ENCODE results near the gene GGA2.

GGA2 gene

DNA sequence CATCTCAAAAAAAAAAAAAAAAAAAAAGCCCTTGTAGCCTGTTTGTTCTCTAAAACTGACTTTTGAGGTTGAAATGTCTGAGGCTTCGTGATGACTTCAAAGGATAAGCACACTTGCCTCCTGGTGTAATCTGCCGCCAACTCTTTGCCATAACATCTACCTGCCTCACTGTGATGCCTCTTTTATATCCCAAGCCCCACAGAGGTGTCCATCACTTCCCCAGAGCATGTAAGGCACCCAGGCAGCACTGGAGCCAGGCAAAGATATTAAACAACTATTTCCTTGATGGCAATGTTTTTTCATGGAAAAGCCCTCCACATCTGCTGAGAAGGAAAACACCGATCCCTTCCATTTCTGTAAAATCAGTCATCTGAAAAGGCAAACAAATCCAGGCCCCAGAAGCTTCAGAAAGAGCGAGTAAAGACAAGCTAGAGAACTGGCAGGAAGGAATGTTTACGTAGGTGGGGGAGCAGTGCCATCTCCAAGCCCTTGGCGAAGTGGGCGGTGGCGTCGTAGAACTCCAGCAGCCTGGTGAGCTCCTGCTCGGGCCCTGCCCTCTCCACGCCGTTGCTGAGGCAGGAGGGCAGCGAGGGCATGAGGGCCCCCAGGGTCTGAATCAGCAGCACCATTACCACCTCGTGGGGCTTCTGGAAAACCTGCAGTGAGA is 85.9 kb downstream of the GGA2 start:
- Histone ChIP-seq H3K4me3 (ENCODE audit: low read length, poor library complexity, severe bottlenecking) (no peak overlapping the region), H3K4me2 (ENCODE audit: low read depth, low read length, poor library complexity, severe bottlenecking) (no peak overlapping the region), H3K9ac (ENCODE audit: low read depth, low read length, poor library complexity, severe bottlenecking) (no peak overlapping the region), H3K27me3 (ENCODE audit: insufficient read depth, low read length, poor library complexity, severe bottlenecking) (no peaks in the 10 kb centered on the region), H2AFZ (ENCODE audit: low read length) (no peak overlapping the region), H3F3A (ENCODE audit: low read depth) (no peaks in the 10 kb centered on the region), H3K4me1 (ENCODE audit: insufficient read depth, low read length, poor library complexity, severe bottlenecking) (no peaks in the 10 kb centered on the region), H3K36me3 (ENCODE audit: insufficient read depth, low read length) (0 out of 2 replicates have a peak, but pooled peaks cover 4% of the 10 kb centered on the region), H4K20me1 (ENCODE audit: insufficient read depth, low read length, poor library complexity, severe bottlenecking) (no peaks in the 10 kb centered on the region), H3K9me3 (ENCODE audit: insufficient read depth, low read depth, low read length) (no peaks in the 10 kb centered on the region), H3K9me2 (replicated peaks; ENCODE audit: low read depth, low read length) (no peaks in the 10 kb centered on the region), H3K79me2 (ENCODE audit: insufficient read depth, low read length) (no peaks in the 10 kb centered on the region)
- no peak for TF ChIP-seq EZH2phosphoT487 (IDR thresholded peaks at IDR 0.05; ENCODE audit: borderline replicate concordance)
- TF ChIP-seq, protein P1, sequence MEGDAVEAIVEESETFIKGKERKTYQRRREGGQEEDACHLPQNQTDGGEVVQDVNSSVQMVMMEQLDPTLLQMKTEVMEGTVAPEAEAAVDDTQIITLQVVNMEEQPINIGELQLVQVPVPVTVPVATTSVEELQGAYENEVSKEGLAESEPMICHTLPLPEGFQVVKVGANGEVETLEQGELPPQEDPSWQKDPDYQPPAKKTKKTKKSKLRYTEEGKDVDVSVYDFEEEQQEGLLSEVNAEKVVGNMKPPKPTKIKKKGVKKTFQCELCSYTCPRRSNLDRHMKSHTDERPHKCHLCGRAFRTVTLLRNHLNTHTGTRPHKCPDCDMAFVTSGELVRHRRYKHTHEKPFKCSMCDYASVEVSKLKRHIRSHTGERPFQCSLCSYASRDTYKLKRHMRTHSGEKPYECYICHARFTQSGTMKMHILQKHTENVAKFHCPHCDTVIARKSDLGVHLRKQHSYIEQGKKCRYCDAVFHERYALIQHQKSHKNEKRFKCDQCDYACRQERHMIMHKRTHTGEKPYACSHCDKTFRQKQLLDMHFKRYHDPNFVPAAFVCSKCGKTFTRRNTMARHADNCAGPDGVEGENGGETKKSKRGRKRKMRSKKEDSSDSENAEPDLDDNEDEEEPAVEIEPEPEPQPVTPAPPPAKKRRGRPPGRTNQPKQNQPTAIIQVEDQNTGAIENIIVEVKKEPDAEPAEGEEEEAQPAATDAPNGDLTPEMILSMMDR (conservative IDR thresholded peaks at IDR 0.05; ENCODE audit: low read length): no peak

DNA sequence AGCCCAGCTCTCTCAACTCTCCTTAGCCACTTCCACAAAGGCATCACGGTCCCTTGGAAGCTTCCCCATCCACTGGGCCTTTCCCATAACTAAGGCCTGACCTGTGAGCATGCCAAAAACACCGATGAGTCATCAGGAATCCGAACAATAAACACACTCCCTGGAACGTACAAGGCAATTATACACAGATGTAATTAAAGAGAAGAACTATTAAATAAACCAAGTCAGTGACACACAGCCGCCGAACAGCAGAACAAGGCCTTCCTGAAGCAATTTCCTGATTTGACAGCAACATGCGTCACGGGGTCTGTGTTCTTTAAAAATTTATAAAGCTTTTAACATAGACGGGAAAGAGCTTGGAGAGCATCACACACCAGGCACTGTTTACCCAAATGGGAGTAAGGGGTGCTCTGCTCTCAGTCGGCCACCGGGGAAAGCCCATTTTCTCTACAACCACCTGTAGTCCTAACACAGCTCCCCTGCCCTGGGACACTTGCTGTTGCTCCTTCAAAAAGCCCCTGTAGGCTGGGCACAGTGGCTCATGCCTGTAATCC is 86.7 kb downstream of the GGA2 start:
- Histone ChIP-seq H3K9ac (ENCODE audit: low read depth, low read length, poor library complexity, severe bottlenecking) (no peak overlapping the region), H3F3A (ENCODE audit: low read depth) (no peaks in the 10 kb centered on the region), H3K27me3 (ENCODE audit: insufficient read depth, low read length, poor library complexity, severe bottlenecking) (no peaks in the 10 kb centered on the region), H3K4me1 (ENCODE audit: insufficient read depth, low read length, poor library complexity, severe bottlenecking) (no peaks in the 10 kb centered on the region), H3K79me2 (ENCODE audit: insufficient read depth, low read length) (no peaks in the 10 kb centered on the region), H3K4me2 (ENCODE audit: low read depth, low read length, poor library complexity, severe bottlenecking) (no peak overlapping the region), H3K9me2 (replicated peaks; ENCODE audit: low read depth, low read length) (no peaks in the 10 kb centered on the region), H3K4me3 (ENCODE audit: low read length, poor library complexity, severe bottlenecking) (no peak overlapping the region), H3K9me3 (ENCODE audit: insufficient read depth, low read depth, low read length) (no peaks in the 10 kb centered on the region), H2AFZ (ENCODE audit: low read length) (no peak overlapping the region), H3K36me3 (ENCODE audit: insufficient read depth, low read length) (0 out of 2 replicates have a peak, but pooled peaks cover 4% of the 10 kb centered on the region), H4K20me1 (ENCODE audit: insufficient read depth, low read length, poor library complexity, severe bottlenecking) (no peaks in the 10 kb centered on the region)
- TF ChIP-seq, protein P1 (conservative IDR thresholded peaks at IDR 0.05; ENCODE audit: low read length): no peak
- TF ChIP-seq EZH2phosphoT487 (IDR thresholded peaks at IDR 0.05; ENCODE audit: borderline replicate concordance): no peak

DNA sequence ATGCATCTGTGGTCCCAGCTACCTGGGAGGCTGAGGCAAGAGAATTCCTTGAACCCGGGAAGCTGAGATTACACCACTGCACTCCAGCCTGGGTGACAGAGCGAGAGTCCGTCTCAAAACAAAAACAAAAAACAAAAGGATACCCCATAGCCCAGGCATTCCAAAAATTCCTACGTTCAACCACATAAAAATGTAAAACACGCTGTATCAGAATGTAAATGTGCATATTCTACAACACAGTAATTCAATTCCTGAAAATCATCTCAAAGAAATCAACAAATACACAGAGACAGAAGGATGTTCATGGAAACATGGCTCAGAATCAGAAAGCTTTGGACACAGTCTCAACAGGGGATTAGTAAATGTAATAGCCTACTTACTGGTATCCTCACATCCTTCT is 90.3 kb downstream of the GGA2 start:
- no peaks in the 10 kb centered on the region for H4K20me1 ChIP-seq (ENCODE audit: insufficient read depth, low read length, poor library complexity, severe bottlenecking)
- no peaks in the 10 kb centered on the region for H3K9me3 ChIP-seq (ENCODE audit: insufficient read depth, low read depth, low read length)
- no peak for TF ChIP-seq EZH2phosphoT487 (IDR thresholded peaks at IDR 0.05; ENCODE audit: borderline replicate concordance)
- TF ChIP-seq, protein P1 (conservative IDR thresholded peaks at IDR 0.05; ENCODE audit: low read length): no peak
- H3K27me3 ChIP-seq (ENCODE audit: insufficient read depth, low read length, poor library complexity, severe bottlenecking): no peaks in the 10 kb centered on the region
- no peaks in the 10 kb centered on the region for H3K4me1 ChIP-seq (ENCODE audit: insufficient read depth, low read length, poor library complexity, severe bottlenecking)
- no peak overlapping the region for H3K9ac ChIP-seq (ENCODE audit: low read depth, low read length, poor library complexity, severe bottlenecking)
- H3K4me2 ChIP-seq (ENCODE audit: low read depth, low read length, poor library complexity, severe bottlenecking): no peak overlapping the region
- H3F3A ChIP-seq (ENCODE audit: low read depth): no peaks in the 10 kb centered on the region
- H3K79me2 ChIP-seq (ENCODE audit: insufficient read depth, low read length): no peaks in the 10 kb centered on the region
- H3K4me3 ChIP-seq (ENCODE audit: low read length, poor library complexity, severe bottlenecking): no peak overlapping the region
- H2AFZ ChIP-seq (ENCODE audit: low read length): no peak overlapping the region
- peaks cover 7% of the 10 kb centered on the region; the same call in 1 of the 2 replicates for H3K36me3 ChIP-seq (ENCODE audit: insufficient read depth, low read length)
- H3K9me2 ChIP-seq (replicated peaks; ENCODE audit: low read depth, low read length): no peaks in the 10 kb centered on the region

Measured in Loucy (cell line).